NK-92 (cell line): ENCODE measurements around the gene ADAMTS17.

Experiments used
- DNase-seq: peaks from one replicate; lab custom pipeline; 2025; ENCODE audit not compliant: unreplicated experiment; lab: John Stamatoyannopoulos, UW

The ADAMTS17 gene

DNA sequence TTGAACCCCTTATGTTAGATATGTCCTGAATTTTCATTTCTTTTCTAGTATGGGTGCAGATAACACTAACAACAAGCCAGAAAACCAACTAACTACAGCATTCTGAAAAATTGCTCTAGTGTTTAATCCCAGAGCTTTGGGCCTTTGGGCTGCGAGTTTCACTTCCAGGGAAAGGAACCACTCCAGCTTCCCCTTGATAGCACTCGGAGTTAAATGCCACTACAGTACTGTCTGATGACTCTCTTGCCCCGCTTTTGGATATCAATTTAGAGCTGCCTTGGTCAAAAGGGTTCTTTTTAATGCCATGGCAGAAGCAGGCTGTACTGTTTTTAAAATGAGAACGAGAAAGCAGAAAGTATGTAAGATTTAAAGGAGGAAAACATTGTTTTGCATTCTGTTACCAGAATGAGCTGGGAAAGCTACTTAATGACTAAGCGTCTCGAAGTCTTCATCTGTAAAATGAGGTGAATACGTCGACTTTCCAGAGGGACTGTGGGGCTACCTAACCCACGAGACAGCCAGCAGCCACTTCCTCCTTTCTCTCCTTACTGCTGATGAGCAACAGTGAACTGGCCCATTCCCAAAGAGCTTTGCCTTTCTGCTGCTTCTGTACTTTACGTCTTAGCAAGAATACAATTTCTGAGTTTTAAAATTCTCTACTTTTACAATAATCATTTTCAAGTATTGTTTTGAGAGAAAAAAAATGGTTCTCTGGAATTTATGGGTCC, 309.3 kb downstream of the ADAMTS17 start:
- DNase-seq: no peak

DNA sequence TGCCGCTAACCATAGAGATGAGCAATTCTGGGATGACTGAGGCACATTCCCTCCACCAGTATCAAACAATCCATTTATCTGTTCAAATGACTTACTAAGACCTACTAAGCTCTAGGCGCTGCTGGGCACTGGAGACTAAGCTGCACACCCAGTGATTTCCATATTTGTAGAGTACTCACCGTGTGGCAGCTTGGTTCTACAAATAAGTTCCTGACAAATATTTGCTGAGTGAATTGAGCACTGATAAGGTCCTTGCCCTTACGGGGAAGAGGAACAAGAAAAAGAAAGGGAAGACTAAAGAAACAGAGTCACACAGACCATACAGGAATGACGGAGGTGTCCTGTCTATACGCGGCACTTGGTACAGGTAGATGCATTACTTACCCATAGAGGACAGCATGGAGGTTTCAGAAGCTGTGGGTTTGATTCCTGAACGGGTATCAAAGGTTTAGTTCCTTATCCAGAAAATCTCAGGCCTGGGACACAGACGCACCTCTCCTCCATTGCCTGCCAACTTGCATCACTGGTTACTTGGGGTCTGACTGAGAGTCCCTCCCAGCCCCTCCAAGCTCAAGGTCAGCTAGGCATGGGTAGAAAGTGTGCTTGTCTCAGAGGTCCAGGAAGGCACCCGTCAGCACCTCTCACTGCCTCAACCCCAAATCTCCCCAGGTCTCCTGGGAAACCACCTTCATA, 310.0 kb downstream of the ADAMTS17 start:
- no peak for DNase-seq

DNA sequence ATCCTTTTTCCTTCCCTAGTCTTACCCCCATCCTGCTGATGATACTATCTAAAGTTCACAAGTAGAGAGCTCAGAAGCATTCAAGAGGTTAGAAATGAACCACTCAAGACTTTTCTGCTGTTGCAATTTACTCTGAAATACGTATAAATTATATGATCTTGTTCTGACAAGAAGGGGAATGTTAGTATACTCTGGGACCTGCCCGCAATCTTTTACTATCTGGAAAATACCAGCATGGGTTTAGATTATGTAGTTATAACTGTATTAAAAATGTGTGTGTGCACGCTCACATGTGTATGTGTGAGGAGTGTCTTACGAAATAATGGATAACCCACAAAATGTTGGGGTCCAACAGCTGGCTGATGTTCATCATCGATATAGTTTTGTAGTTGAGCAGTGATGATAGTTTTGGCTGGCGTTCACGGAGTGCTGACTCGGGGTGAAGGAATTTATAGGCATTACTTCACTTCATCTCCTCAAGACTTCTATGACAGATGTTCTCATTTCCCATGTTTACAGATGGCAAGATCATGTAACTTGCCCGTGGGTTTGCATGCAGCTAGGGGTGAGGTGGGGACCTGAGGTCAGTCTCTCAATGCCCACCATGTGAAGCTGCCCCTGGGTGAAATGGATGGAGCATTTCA, 311.1 kb downstream of the ADAMTS17 start:
- DNase-seq: no peak

DNA sequence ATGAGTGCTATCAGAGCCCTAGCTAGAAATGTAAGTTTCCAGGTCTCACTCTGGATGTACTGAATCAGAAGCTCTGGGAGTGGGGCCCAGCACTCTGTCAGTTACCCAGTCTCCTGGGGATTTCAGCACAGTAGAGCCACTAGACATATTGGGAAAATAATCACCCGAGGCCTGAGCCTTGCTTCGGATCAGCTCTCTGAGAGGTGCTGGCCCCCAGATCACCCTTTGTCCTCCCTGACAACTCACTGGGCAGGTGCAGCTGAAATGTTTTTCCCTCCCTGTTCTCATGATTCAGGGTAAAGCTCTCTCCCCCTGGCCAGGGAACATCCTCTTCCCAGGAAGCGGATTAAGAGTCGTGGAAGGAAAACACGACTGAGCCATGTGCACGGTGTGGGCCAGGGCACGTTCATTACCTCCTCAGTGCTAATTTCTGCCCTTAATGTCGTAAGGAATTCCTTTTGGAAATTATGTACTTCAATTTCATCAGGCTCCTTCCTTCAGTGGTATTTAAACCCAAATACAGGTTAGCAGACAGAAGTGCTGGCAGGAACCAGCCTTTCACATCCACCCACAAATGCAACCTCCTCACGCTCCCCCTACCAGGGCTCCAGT, 311.8 kb downstream of the ADAMTS17 start:
- no peak for DNase-seq

DNA sequence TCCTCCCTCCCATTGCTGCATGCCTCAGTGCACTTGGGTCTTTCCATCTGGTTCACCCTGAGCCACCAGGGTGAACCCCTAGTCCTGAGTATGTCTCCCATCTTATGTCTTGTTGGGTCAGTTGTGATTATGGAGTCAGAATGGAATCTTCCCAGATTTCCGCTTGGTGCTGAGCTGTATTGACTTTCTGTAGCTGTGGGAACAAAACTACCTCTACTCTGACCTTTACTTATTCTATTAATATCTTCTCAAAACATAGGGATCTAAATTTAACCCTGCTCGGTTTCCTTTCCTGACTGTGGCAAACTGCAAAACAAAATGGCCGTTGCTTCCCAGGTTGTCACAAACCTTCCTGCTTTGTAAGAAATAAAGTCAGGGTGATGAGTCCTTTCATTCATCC, 312.7 kb downstream of the ADAMTS17 start:
- DNase-seq: no peak

DNA sequence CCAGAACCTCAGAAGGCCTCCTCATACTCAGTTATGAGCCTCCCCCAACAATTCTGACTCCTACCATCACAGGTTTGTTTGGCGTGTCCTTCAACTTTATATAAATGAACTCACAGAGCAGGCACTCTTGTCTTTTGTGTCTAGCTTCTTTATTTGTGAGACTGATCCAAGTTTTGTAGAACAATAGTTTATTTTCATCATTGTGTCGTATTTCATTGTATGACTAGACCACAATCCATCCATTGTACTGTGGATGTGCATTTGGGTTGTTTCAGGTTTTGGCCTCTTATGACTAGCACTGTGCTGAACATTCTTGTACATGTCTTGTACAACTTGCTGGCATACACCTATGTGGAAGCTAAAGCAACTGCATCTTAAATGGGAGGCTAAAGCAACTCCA, 315.7 kb downstream of the ADAMTS17 start:
- DNase-seq: no peak

DNA sequence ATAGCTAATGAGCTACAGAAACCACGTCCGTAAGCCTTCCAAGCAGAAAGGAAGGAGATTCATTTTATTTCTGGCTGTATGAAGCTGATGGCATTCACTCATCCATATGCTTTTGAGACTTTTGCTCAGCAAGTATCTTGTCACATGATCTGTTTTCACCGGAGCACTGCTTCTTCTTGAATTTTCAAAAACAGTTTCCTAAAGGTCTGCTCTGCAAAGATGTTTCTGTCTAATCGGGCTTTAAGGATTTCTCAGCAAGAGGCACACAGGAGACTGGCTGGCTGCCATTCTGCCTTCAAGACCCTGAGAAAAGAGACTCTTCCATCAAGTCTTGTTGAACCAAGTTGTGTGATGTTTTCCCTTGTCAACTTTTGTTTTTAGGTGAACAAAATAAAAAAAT, 319.0 kb downstream of the ADAMTS17 start:
- DNase-seq: no peak

DNA sequence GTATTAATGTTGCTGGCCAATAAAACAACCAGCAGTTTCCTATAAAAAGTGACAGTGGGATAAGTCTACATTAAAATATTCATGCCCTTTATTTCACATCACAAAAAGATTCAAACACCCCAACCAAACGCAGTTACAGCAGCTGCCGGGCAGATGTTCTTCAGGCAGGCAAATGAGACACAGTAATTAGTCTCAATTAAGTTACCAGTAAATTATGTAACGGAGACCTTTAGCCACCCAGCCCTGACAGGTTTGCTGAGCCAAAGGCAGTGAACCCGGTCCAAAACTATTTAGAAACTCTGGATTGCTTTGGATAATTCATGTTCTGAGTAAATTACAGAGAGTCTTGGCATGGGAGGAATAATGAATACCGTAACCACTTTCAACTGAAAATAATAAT, 319.4 kb downstream of the ADAMTS17 start:
- DNase-seq: no peak

DNA sequence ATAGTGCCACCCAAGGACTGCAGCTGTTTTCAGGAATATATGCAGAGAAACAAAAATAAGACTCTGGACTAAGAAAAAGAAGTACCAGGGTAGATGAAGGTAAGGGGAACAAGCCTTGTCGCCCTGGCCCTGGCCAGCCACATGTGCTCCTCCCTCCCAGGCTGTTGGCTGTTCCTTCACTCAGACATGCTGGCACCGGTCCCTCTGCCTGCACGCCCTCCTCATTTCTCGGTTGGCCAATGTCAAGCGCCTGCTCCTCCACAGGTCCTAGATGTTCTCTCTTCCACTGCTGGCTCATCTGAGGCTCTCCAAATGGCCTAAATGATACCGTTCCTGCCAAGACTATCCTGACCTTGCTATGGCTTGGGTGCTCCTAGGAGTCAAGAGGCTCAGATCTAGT, 320.1 kb downstream of the ADAMTS17 start:
- DNase-seq: no peak

DNA sequence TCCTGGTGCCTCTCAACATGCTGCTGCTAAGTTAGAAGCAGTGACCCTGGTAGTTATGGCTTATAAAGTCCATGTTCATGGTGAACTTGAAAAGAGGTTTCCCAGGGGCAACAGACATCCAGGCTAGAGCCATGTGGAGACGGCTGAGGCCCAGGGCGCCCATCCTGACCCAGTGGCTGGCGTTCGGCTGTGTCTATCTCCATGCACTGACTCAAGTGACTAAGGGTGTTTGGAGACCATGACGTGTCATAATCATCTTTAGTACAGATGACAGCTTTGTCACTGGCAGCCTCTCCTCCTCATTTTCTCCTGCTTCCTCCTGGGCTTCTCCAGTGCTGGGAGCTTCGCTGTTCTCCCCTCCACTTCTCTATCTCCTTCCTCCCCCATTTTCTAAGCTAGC, 321.2 kb downstream of the ADAMTS17 start:
- DNase-seq: no peak

DNA sequence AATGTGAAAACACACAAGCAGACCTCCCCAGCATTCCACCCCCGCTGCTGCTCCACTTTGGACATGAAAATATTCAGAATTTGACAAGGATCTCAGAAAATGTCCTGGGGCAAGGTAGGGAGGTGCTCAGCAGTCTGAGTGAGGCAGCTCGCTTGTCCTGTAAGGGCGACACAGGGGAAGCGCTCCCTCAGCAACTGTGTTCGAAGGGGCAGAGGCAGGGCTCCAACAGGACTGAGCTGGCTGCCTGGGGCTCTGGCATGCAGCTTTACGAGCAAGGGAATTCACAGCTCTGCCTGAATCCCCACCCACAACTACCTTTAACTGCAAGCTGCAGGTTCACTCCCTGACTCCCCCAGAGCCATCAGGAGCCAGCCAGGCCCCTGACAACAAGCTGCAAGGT, 321.6 kb downstream of the ADAMTS17 start:
- no peak for DNase-seq

DNA sequence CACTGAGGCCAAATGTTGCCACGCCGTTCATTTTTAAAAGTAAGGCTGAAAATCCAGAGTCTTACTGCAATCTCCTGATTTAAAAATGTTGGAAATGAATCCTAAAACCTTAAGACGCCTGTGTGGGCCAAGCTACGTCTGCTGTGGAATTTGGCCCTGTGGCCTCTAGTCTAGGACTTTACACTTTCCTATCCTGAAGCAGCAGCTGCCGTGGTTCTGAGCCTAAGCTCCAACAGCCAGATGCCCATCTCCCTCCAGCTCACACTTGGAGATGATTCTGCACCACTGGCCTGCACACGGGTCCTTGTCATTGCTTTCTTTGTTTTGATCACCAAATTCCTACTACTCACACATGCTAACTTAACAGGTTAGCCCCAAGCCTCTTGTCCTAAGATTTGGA, 322.2 kb downstream of the ADAMTS17 start:
- DNase-seq: no peak

DNA sequence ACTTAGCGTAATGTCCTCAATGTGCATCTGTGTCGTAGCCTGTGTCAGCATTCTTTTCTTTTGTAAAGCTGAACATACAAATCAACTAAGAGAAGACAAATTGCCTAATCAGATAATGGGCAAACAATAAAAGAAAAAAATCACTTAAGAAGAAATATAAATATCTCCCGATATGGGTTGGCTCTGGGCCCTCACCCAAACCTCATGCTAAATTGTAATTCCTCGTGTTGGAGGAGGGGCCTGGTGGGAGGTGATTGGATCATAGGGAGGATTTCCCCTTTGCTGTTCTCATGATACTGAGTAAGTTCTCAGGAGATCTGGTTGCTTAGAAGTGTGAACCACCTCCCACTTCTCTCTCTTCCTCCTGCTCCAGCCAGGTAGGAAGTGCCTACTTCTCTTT, 323.6 kb downstream of the ADAMTS17 start:
- no peak for DNase-seq

DNA sequence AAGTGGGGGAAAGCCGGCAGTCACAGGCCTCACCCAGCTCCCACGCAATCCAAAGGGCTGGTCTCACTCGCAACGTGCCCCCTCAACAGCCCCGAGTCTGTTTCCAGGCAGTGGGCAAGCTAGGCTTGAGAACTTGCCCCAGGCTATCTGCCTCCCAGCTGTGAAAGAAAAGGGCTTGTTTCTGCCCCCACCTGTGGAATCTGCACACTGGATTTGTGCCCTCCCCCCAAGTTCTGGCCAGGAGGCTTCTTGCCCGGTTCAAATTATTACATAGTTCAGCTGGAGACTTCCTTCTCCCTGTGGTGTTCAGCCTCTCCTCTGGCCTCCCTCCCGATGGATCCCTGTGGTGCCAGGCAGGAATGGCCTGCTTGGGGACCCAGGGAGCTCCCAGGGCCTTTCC, 324.6 kb downstream of the ADAMTS17 start:
- no peak for DNase-seq

DNA sequence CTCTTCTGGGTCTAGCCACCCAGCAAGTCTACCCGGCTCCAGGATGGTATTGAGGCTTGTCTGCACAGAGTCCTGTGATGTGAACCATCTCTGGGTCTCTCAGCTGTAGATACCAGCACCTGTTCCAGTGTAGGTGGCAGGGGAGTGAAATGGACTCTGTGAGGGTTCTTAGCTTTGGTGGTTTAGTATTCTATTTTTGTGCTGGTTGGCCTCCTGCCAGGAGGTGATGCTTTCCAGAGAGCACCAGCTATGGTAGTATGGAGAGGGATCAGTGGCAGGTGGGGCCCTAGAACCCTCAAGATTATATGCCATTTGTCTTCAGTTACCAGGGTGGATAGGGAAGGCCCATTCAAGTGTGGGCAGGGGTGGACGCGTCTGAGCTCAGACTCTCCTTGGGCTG, 325.1 kb downstream of the ADAMTS17 start:
- no peak for DNase-seq

DNA sequence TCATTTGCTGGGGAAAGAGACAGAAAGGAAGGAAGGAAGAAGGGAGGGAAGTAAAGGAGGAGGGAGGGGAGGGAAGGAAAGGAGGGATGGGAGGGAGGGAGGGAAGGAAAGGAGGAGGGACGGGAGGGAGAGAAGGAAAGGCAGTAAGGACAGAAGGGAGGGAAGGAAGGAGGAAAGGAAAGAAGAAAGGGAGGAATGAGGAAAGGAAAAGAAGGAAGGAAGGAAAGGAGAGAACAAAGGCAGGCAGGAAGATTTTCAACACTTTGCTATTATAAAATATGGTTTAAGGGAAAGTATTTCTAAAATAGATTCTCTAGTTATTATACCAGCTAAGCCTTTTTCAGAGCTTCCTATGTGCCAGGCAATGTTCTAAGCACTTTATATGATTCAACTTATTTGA, 330.5 kb downstream of the ADAMTS17 start:
- DNase-seq: no peak

DNA sequence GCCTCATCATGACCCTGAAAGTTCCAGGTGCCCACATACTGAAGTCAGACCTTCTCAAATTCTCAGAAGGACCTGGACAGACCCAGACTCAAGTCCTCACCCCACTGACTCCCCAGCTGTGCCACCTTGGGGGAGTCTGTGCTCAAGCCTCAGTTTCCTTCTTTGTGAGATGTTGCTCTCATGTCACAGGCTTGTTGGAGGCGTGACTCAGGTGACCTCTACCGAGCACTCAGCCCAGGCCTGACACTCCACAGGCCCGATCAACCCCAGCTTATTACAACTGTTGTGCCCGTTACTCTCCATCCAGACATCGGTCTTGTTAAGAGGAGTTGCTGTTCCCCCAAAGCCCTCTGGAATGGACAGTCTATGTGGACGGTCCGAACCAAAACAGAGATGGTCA, 332.4 kb downstream of the ADAMTS17 start:
- DNase-seq: no peak

DNA sequence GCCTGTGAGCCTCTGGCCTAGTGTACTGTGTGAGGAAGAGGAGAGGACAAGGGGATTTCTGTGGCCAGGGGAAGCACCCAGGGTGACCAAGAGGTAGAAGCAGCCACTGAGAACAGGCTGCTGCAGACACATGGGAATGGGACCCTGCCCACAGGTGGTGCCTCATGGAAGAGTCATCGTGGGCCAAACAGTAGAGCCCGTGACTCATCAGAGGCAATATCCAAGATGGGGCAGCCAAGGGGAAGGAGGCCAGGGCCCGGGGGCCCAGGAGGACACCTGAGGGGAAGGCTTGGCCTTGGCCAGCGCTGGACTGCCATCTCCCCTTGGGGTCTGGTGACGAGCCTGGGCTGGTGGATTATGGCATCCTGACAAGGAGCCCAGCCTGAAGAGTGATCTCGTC, 333.5 kb downstream of the ADAMTS17 start:
- no peak for DNase-seq

DNA sequence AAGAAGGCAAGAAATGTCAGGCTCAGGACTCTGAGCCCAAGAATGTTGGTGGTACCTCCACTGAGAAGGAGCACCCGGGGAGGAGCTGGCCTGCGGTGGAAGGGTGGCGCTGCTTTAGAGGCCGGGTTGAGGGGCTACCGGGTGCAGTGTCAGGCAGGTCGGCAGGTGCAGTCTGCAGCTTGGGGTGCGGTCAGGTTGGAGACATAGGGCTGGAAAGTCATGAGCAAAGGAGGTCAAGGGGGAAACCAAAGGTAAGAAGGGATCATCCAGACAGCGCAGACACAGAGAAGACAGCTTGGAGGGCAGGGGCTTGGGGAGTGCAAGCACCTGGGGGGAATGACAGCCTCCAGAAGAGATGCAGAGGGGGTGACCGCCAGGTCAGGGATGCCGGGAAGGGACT, 334.2 kb downstream of the ADAMTS17 start:
- no peak for DNase-seq

DNA sequence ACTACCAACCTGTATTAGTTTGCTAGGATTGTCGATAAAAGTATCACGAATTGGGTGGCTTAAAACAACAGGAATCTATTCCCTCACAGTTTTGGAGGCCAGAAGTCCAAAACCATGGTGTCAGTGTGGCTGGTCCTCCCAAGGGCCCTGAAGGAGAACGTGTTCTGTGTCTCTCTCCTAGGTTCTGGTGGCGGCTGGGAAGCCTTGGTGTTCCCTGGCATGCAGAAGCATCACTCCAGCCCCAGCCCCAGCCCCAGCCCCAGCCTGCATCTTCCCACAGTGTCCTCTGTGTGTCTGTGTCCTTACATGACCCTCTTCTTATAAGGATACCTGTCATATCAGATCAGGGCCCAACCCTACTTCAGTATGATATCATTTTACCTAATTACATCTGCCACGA, 336.1 kb downstream of the ADAMTS17 start:
- no peak for DNase-seq

DNA sequence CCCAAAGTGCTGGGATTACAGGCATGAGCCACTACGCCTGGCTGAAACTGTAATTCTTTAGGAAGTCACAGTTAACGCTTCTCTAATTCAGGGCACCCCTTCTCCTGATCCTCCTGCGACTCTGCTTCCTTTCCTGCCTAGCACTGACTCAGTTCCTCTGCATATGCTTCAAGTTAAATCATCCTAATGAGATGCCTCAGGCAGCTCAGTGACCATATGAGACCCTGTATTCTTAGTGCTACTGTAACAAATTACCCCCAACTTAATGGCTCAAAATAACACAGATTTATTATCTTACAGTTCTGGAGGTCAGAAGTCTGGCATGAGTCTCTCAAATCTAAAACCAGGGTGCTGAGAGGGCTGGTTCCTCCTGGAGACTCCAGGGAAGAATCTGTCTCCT, 336.8 kb downstream of the ADAMTS17 start:
- no peak for DNase-seq
